Ascending aorta (tissue), 2 donors: ENCODE data around the gene C4orf36. TPM values are rescaled to one million over a fixed set of nuclear protein-coding genes. Genes with fewer than 3 reads are reported as not detected.

Source experiments
- DNase-seq, 2 donors: peaks; one replicate each; pipeline ENCODE4 v3.0.0-alpha.2; 2019; ENCODE audit warnings: low spot score in 2 of 2
- H3K27ac ChIP-seq, 2 donors: fragments of 200-600 bp; sonication (generic); one replicate each; pipeline ENCODE4 v1.5.1; 2016 to 2017; ENCODE audit warnings: mild to moderate bottlenecking in 1 of 2
- H3K27me3 ChIP-seq: fragments of 200-600 bp; sonication (generic); one replicate; pipeline ENCODE4 v1.5.1; 2017
- H3K36me3 ChIP-seq, 2 donors: fragments of 200-600 bp; sonication (generic); one replicate each; pipeline ENCODE4 v1.5.1; 2016
- H3K4me1 ChIP-seq, 2 donors: fragments of 200-600 bp; sonication (generic); one replicate each; pipeline ENCODE4 v1.5.1; 2016 to 2017; ENCODE audit warnings: mild to moderate bottlenecking in 1 of 2
- H3K4me3 ChIP-seq, 2 donors: fragments of 200-600 bp; sonication (generic); one replicate each; pipeline ENCODE4 v1.5.1; 2016 to 2017; ENCODE audit warnings: mild to moderate bottlenecking in 1 of 2
- H3K9me3 ChIP-seq, 2 donors: fragments of 200-600 bp; sonication (generic); one replicate each; pipeline ENCODE4 v1.5.1; 2016
- CTCF ChIP-seq, 3 experiments: fragments of 200-600 bp in 2 of 3; fragments of 450-650 bp in 1 of 3; sonication (generic) in 2 of 3; IDR thresholded peaks; one replicate each; pipeline ENCODE4 v1.5.1; 2016 to 2019; ENCODE audit warnings: antibody characterized with exemption in 3 of 3, mild to moderate bottlenecking in 1 of 3, moderate library complexity in 1 of 3
- intact Hi-C: fragments of 100-400 bp; cut with DNase I; formaldehyde crosslinking; loops from one replicate; pipeline ENCODE4 v1.15.1; 2023
- total RNA-seq: library from RNA; depleted of rRNA; stranded (reverse); fragments of >200 nt; gene quantifications from one replicate; pipeline ENCODE4 v1.1.0, GENCODE V29; 2016

The C4orf36 gene
- total RNA-seq, 1 donor from 2014 or later: not detected

- intact Hi-C loops: no loop called here
- peaks cover 0 to 4% of the 10 kb centered on the region in 2 donors for H3K4me1 ChIP-seq
- no peaks in the 10 kb centered on the region for H3K9me3 ChIP-seq
- peak overlapping the region in 1 of 2 donors; percentile 14 for H3K27ac ChIP-seq
- no peak for TF ChIP-seq CTCF (IDR thresholded peaks at IDR 0.05)
- no peak for DNase-seq
- H3K36me3 ChIP-seq: no peaks in the 10 kb centered on the region
- no peaks in the 10 kb centered on the region for H3K27me3 ChIP-seq
- H3K4me3 ChIP-seq: no peak overlapping the region
Measured at GRCh38 chr4:86928400-86929255, 36.4 kb upstream of the C4orf36 start.

GRCh38 chr4:86927843-86928395, 35.7 kb upstream of the C4orf36 start:
- intact Hi-C loops: no loop called here
- Histone ChIP-seq H3K27me3 (no peaks in the 10 kb centered on the region), H3K9me3 (no peaks in the 10 kb centered on the region), H3K36me3 (no peaks in the 10 kb centered on the region), H3K4me1 (peaks cover 0 to 2% of the 10 kb centered on the region in 2 donors), H3K27ac (peak overlapping the region in 1 of 2 donors; percentile 14), H3K4me3 (no peak overlapping the region)
- DNase-seq: peak in 1 of 2 donors; percentile 76
- TF ChIP-seq CTCF (IDR thresholded peaks at IDR 0.05): no peak

- Histone ChIP-seq H3K4me3 (no peak overlapping the region), H3K27ac (no peak overlapping the region), H3K9me3 (no peaks in the 10 kb centered on the region), H3K36me3 (no peaks in the 10 kb centered on the region), H3K4me1 (peaks cover 0 to 2% of the 10 kb centered on the region in 2 donors), H3K27me3 (no peaks in the 10 kb centered on the region)
- DNase-seq: no peak
- intact Hi-C loops: no loop called here
- TF ChIP-seq CTCF (IDR thresholded peaks at IDR 0.05): no peak
Measured at GRCh38 chr4:86926435-86927086, 34.3 kb upstream of the C4orf36 start.

GRCh38 chr4:86924811-86925210, 32.6 kb upstream of the C4orf36 start:
- DNase-seq: no peak
- Histone ChIP-seq H3K27me3 (no peaks in the 10 kb centered on the region), H3K36me3 (no peaks in the 10 kb centered on the region), H3K4me1 (peaks cover 0 to 2% of the 10 kb centered on the region in 2 donors), H3K4me3 (no peak overlapping the region), H3K9me3 (no peaks in the 10 kb centered on the region), H3K27ac (peak overlapping the region; percentile 31 to 41)
- TF ChIP-seq CTCF (IDR thresholded peaks at IDR 0.05): no peak
- intact Hi-C loops: loop anchor here (5.0 kb wide), 1 partner anchor 182 kb away; no protein-coding TSS in a partner anchor

- H3K4me3 ChIP-seq: no peak overlapping the region
- peaks cover 0 to 7% of the 10 kb centered on the region in 2 donors for H3K36me3 ChIP-seq
- no peaks in the 10 kb centered on the region for H3K27me3 ChIP-seq
- no peaks in the 10 kb centered on the region for H3K4me1 ChIP-seq
- no peak for DNase-seq
- TF ChIP-seq CTCF (IDR thresholded peaks at IDR 0.05): no peak
- intact Hi-C loops: loop anchor here (1.0 to 5.0 kb wide), 3 partner anchors 172 to 314 kb away; no protein-coding TSS in a partner anchor
- H3K27ac ChIP-seq: no peak overlapping the region
- H3K9me3 ChIP-seq: no peaks in the 10 kb centered on the region
Measured at GRCh38 chr4:86921608-86922252, 29.5 kb upstream of the C4orf36 start.
